A673 (cell line): ENCODE results near the gene RYK.

Experiments
- CTCF ChIP-seq: fragments of 300-800, 200-600 bp; sonication (generic); conservative IDR thresholded peaks from 2 replicates; pipeline ENCODE4 v1.5.1; 2017; ENCODE audit warnings: low read depth, mild to moderate bottlenecking, antibody characterized with exemption, low read length, moderate library complexity, mixed read lengths
- EZH2 ChIP-seq: fragments of 200-600 bp; sonication (generic); IDR thresholded peaks from 2 replicates; pipeline ENCODE4 v1.6.1; 2017; ENCODE audit warnings: borderline replicate concordance, low read depth, mild to moderate bottlenecking, mixed read lengths, antibody characterized with exemption, low read length; ENCODE audit not compliant: poor library complexity, severe bottlenecking

- TF ChIP-seq CTCF (no peak), EZH2 (no peak)
Observed at GRCh38 chr3:134239538-134239937, 11.1 kb downstream of the RYK start.
